Suppressor macrophage treated with lipopolysaccharide for 4 hours (primary cell): Measurements from ENCODE around the gene SURF2.

Source experiments
- DNase-seq: peaks from one replicate; pipeline ENCODE4 v3.0.0-alpha.2; 2020

The SURF2 gene

DNA sequence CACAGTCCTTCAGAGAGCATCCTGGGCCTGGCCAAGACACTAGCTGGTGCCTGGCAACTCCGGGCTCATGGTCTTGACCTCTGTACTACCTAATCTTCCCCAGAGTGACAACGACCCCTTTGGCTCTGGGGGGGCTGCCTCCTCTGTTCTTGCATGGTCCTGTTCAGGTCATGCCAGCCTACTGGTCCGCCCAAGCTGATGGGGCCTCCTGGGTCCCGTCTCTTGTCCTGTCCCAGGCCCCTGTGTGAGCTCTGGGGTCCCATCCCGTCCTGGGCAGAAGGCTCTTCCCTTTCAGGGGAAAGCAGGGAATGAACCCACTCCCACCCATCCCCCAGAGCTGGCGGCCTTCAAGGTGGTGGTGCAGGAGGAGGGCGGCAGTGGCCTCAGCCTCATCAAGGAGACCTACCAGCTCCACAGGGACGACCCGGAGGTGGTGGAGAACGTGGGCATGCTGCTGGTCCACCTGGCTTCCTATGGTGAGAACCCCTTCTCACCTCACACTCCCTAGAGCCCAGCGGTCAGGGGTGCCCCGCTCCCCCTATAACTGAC, 48.2 kb downstream of the SURF2 start:
- no peak for DNase-seq

DNA sequence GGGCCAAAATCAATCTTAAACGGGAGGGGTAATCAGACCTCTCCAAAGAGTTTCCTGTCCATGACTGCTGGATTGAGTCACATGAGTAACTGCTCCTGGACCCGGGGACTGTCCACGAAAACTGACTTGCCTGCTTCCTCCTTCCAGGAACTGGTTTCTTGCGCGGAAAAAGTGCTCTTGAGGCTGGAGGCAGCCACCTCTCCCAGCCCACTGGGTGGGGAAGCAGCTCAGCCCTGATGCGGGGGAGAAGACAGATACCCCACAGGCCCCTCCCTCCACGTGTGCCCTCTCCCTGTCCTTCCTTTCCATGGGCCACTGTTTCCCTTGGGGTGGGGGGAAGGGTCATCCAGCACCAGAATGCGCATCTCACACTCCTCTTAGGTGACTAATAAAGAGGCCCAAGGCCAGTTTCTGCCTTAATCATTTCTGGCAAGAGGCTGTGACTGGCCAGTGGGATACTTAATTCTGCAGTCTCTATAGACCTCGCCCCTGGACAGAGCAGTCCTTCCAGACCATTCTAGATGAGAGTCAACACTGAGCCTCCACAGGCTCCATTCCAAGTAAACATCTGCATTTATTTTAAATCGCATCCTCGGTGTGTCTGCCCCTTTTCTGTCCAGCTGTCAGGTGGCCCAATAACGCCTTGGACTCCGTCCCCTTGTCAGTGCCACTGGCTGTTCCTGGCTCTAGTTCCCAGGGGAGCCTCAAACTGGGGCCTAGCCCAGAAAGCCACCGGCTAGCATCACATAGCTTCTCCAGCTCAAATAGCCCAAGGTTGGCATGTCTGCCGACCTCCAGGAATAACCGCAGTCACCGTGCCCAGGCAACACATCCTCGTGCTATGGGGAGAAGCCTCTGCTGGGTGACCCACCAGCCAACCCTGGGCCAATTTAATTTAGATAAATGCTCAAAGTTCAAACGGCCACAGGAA, 49.4 kb downstream of the SURF2 start:
- DNase-seq, result no peak

DNA sequence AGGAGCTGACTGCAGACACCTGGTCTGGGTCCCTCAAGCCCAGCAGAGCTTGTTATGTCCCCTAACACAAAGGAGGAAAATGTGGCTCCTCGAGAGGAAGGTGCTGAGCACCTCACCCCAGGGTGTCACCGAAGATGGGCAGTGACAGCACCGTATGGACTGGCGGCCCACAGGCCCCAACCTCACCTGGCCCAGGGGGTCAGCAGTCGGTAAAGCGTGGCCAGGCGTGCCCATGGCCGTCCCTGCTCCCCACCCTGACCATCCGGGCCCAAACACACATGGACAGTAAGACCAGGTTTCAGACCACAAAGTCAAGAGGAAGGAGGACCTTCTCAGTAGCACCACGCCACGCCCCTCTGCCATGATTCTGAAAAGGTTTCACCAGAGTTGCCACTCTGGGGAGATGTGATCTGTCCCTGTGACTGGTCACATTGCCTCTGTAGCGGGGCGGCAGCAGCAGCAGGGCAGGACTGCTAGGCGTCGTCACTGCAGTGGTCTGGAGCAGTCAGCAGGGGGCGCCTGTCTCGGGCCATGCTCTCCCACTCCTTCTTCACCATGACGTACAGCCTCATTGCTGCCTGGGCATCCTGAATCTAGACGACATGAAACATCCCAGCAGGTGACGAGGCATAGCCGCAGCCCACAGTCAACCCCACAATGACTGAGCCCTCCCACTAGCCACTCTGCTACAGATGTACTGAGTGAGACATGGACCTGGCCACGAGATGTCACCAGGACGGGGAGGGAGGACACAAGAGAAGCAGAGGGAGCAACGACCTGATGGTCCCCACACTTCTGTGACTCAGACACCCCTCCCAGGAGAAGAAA, 50.3 kb downstream of the SURF2 start:
- DNase-seq, result peak; percentile 84

DNA sequence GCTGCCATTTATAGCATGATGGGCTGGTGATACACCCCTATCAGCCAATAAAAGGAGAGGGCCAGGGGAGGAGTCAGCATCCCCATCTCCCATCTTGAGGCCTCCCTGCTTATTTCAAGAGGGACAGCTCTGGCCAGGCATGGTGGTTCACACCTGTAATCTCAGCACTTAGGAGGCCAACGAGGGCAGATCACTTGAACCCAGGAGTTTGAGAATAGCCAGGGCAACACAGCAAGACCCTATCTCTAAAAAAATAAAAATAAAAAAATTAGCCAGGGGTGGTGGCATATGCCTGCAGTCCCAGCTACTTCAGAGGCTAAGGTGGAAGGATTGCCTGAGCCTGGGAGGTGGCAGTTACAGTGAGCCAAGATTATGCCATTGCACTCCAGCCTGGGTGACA, 51.7 kb downstream of the SURF2 start:
- no peak for DNase-seq
